Posterior cingulate gyrus (tissue), 11 donors: ENCODE data around the gene EFR3B.
A peak's percentile ranks its signal among the peaks of the same experiment; 100 is the strongest.
"Not testable (repeated sequence)": the region's sequence is repeated elsewhere in the genome, so short reads cannot be mapped to it uniquely, and the experiment has no call there.

Source experiments
- DNase-seq, 10 donors: peaks; one replicate each; pipeline versions ENCODE4 v3.0.0 to v3.0.0-alpha.2; 2020 to 2021; ENCODE audit warnings: mixed read lengths in 3 of 10
- intact Hi-C: fragments of 100-400 bp; cut with DNase I; formaldehyde crosslinking; loops from one replicate; pipeline ENCODE4 v1.15.1; 2023

The EFR3B gene

GRCh38 chr2:25131567-25132298 is 89.9 kb downstream of the EFR3B start:
- DNase-seq: peak in 2 of 10 donors; percentile 43 to 80
- intact Hi-C loops: no loop called here

GRCh38 chr2:25132299-25132635 is 90.4 kb downstream of the EFR3B start:
- DNase-seq: peak in 1 of 10 donors; percentile 21
- intact Hi-C loops: no loop called here

GRCh38 chr2:25132693-25133092 is 90.8 kb downstream of the EFR3B start:
- intact Hi-C loops: no loop called here
- DNase-seq: peak in 2 of 10 donors; percentile 64 to 79

- intact Hi-C loops: not testable (repeated sequence)
- DNase-seq: peak in 1 of 10 donors; percentile 43
These were observed 98.7 kb downstream of the EFR3B start for GRCh38 chr2:25140535-25140934.

- intact Hi-C loops: no loop called here
- DNase-seq: peak in 2 of 10 donors; percentile 15 to 16
These were observed 99.2 kb downstream of the EFR3B start for GRCh38 chr2:25141120-25141519.

- intact Hi-C loops: no loop called here
- DNase-seq: peak in 1 of 10 donors; percentile 6
These were observed 103.9 kb downstream of the EFR3B start for GRCh38 chr2:25145803-25146202.

GRCh38 chr2:25146896-25147295 is 105.0 kb downstream of the EFR3B start:
- intact Hi-C loops: no loop called here
- DNase-seq: peak in 2 of 10 donors; percentile 51 to 71

- peak in 2 of 10 donors; percentile 58 to 61 for DNase-seq
- intact Hi-C loops: no loop called here
These were observed 107.8 kb downstream of the EFR3B start for GRCh38 chr2:25149646-25150045.

GRCh38 chr2:25150993-25151392 is 109.1 kb downstream of the EFR3B start:
- peak in 2 of 10 donors; percentile 11 to 16 for DNase-seq
- intact Hi-C loops: not testable (repeated sequence)

- DNase-seq: peak in 2 of 10 donors; percentile 60 to 64
- intact Hi-C loops: no loop called here
These were observed 109.8 kb downstream of the EFR3B start for GRCh38 chr2:25151718-25152117.

- intact Hi-C loops: no loop called here
- DNase-seq: peak in 2 of 10 donors; percentile 41 to 56
These were observed 113.5 kb downstream of the EFR3B start for GRCh38 chr2:25155401-25155800.

GRCh38 chr2:25158096-25158852 is 116.4 kb downstream of the EFR3B start:
- peak in 2 of 10 donors; percentile 56 to 70 for DNase-seq
- intact Hi-C loops: no loop called here

GRCh38 chr2:25159949-25160348 is 118.1 kb downstream of the EFR3B start:
- intact Hi-C loops: no loop called here
- DNase-seq: peak in 2 of 10 donors; percentile 11 to 56

- intact Hi-C loops: no loop called here
- DNase-seq: peak in 2 of 10 donors; percentile 41 to 66
These were observed 118.5 kb downstream of the EFR3B start for GRCh38 chr2:25160376-25160775.

- intact Hi-C loops: no loop called here
- DNase-seq: peak in 7 of 10 donors; percentile 30 to 90 (median 68)
These were observed 119.3 kb downstream of the EFR3B start for GRCh38 chr2:25161055-25161781.

GRCh38 chr2:25162061-25162460 is 120.2 kb downstream of the EFR3B start:
- intact Hi-C loops: not testable (repeated sequence)
- DNase-seq: peak in 2 of 10 donors; percentile 14 to 21

GRCh38 chr2:25164561-25164960 is 122.7 kb downstream of the EFR3B start:
- intact Hi-C loops: no loop called here
- peak in 2 of 10 donors; percentile 33 to 68 for DNase-seq

GRCh38 chr2:25165992-25166875 is 124.4 kb downstream of the EFR3B start:
- intact Hi-C loops: no loop called here
- DNase-seq: peak in 9 of 10 donors; percentile 22 to 87 (median 44)

GRCh38 chr2:25168256-25169072 is 126.6 kb downstream of the EFR3B start, which contains the start of gene POMC:
POMC (minus strand) TSS chr2:25168580; CDS start chr2:25164772, 3,808 bp downstream.
- intact Hi-C loops: no loop called here
- peak in 2 of 10 donors; percentile 12 to 73 for DNase-seq
